GM12872 (cell line): ENCODE measurements around the gene TNFAIP3.

ENCODE experiments used
- TF ChIP-seq, protein P1 (sequence below): IDR thresholded peaks from 3 replicates; pipeline ENCODE4 v1.5.1; 2011; ENCODE audit warnings: low read depth, mild to moderate bottlenecking, low read length, moderate library complexity; ENCODE audit not compliant: insufficient read depth

Gene TNFAIP3

GRCh38 chr6:137824556-137824879 is 42.5 kb upstream of the TNFAIP3 start:
- TF ChIP-seq, protein P1, sequence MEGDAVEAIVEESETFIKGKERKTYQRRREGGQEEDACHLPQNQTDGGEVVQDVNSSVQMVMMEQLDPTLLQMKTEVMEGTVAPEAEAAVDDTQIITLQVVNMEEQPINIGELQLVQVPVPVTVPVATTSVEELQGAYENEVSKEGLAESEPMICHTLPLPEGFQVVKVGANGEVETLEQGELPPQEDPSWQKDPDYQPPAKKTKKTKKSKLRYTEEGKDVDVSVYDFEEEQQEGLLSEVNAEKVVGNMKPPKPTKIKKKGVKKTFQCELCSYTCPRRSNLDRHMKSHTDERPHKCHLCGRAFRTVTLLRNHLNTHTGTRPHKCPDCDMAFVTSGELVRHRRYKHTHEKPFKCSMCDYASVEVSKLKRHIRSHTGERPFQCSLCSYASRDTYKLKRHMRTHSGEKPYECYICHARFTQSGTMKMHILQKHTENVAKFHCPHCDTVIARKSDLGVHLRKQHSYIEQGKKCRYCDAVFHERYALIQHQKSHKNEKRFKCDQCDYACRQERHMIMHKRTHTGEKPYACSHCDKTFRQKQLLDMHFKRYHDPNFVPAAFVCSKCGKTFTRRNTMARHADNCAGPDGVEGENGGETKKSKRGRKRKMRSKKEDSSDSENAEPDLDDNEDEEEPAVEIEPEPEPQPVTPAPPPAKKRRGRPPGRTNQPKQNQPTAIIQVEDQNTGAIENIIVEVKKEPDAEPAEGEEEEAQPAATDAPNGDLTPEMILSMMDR, result no peak

- TF ChIP-seq, protein P1, result no peak
Measured at GRCh38 chr6:137824896-137825295, 42.2 kb upstream of the TNFAIP3 start.

GRCh38 chr6:137827411-137827940 is 39.6 kb upstream of the TNFAIP3 start:
- TF ChIP-seq, protein P1, result no peak

DNA sequence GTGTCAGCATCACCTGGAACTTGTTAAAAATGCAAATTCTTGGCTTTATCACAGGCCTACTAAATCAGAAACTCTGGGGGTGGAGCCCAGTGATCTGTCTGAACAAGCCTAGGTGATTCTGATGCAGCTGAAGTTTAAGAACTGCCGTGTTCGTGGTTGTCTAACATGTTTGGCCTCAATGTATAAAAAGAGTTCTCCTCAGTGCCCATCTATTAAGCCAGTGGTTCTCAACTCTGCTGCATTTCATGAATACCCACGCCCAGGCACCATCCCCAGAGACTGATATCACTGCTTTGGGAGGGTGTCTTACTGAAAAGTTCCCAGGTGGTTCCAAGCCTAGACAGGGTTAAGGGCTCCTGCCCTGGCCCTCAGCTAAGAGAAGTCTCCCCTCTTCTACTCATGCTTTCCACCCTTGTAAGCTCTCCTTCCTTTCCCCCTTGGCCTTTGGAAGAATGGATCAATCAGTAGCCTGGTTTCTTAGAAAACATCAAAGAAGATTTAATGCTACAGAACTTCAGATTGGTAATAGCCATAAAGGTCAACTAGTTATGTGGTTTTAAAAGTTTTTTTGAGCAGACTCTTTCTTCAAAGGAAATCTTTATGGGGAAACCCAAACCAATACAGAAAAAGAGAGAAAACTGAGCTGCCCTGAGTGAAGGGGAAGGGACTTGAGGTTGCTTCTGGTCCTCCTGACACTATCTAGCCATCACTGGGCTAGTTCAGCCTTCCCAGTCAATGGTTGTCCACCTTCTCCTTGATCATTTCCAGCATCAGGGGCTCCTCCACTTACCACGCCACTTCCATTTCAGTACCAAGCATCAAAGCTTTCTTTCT is 38.9 kb upstream of the TNFAIP3 start:
- TF ChIP-seq, protein P1, result no peak

DNA sequence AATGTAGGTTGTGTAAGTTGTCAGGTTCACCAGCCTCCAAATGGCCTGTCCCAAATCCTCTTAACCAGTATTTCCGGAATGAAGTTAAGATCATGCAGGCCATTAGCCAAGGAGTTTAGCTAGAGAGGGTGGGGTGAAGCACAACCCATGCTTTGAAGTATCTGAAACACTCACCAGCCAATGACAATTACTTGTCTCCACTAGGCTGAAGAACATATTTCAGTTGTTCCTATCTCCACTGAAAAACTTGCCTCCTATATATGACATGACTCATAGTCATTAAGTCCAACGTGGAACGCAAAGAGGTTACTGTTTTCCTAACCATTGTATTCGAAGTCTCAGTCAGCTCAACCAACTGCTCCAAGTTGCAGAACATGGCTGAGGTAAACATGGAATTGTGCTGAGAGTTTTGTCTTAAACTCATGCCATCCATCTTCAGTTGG is 37.4 kb upstream of the TNFAIP3 start:
- TF ChIP-seq, protein P1, result no peak

GRCh38 chr6:137830511-137830911 is 36.5 kb upstream of the TNFAIP3 start:
- TF ChIP-seq, protein P1, result no peak

DNA sequence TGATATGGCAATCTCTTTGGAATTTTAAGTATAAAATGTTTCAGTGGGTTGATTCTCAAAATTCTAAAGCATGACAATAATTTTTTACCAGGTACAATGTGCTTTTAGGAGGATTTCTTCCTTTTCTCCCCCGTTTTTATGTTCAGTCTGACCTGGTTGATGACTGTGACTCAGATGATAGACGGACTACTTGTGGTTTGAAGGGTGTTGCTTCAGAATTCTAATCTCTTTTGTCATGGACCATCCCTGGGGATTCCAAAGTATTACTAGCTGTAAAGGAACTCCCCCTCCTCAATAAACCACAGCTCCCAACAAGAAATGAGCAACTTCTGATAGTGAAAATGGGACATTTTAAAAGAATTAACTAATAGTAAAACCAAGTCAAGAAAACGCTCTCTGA is 34.9 kb upstream of the TNFAIP3 start:
- TF ChIP-seq, protein P1, result no peak
